Transverse colon (tissue), 4 donors: Measurements from ENCODE around the gene THEM4.

ENCODE experiments used
- POLR2AphosphoS5 ChIP-seq, 3 donors: sonication (generic); formaldehyde crosslinking; IDR thresholded peaks; one replicate each; pipeline ENCODE4 v1.6.1; 2016; ENCODE audit warnings: antibody characterized with exemption in 3 of 3
- TF ChIP-seq, protein P1 (sequence below), 5 experiments: fragments of 200-600 bp in 3 of 5; fragments of 450-650 bp in 2 of 5; sonication (generic) in 3 of 5; IDR thresholded peaks; 1 replicate in 2 of 5; 2 replicates in 3 of 5; pipeline ENCODE4 v1.5.1; 2016 to 2017; ENCODE audit warnings: antibody characterized with exemption in 5 of 5, inconsistent platforms in 3 of 5, mild to moderate bottlenecking in 2 of 5, moderate library complexity in 1 of 5

DNA sequence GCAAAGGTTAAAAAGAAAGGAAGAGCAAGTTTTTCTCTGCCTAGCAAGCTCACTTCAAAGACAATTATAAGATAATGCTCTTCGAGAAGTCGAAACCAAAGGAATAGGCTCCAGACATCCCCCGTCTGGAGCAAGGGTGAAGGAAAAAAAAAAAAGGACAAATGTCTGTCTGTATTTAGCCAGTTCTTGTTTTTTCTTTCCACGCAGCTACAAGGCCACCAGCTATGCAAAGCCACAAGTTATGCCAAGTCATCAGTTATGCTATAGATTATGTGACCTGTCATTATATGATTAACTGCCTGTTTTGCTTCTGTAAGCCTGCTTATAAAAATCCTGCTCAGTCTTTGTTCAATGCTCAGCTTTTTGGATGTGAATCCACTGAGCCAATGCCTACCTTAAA is 53.4 kb downstream of the THEM4 start:
- TF ChIP-seq, protein P1, sequence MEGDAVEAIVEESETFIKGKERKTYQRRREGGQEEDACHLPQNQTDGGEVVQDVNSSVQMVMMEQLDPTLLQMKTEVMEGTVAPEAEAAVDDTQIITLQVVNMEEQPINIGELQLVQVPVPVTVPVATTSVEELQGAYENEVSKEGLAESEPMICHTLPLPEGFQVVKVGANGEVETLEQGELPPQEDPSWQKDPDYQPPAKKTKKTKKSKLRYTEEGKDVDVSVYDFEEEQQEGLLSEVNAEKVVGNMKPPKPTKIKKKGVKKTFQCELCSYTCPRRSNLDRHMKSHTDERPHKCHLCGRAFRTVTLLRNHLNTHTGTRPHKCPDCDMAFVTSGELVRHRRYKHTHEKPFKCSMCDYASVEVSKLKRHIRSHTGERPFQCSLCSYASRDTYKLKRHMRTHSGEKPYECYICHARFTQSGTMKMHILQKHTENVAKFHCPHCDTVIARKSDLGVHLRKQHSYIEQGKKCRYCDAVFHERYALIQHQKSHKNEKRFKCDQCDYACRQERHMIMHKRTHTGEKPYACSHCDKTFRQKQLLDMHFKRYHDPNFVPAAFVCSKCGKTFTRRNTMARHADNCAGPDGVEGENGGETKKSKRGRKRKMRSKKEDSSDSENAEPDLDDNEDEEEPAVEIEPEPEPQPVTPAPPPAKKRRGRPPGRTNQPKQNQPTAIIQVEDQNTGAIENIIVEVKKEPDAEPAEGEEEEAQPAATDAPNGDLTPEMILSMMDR (IDR thresholded peaks at IDR 0.05) = no peak
- TF ChIP-seq POLR2AphosphoS5 (IDR thresholded peaks at IDR 0.05) = no peak
